Measurements from ENCODE around the gene WFDC6.

DNA sequence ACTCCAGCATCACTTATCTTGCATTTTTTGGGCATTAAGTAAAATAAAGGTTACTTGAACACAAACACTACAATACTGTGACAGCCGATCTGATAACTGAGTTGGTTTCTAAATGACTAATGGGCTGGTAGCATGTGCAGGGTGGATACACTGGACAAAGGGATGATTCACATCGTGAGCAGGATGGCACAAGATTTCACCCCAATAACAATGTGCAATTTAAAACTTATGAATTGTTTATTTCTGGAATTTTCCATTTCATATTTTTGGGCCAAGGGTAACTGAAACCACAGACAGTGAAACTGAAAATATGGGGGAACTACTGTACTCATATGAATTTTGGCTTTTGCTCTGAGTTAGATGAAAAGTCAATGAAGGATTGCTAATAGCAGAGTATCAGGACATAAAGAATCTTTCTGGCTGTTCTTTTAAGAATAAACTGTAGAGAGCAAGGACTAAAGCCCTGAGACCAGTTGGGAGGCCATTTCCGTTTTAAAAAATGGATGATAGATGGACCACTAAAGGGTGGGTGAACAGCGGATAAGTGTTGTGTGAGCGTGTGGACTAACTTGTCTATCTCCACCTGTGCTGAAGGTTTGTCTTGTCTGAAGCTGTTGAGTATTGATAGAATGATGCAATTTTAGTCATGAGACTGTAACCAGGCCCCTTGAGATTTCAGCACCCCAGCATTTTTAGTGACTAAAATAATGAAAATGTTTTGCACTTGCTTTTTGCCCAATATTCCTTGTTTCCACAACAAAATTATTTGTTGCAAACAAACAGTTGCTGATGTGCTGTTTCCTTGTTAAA is 32.1 kb downstream of the WFDC6 start:
- TF ChIP-seq, protein P1, sequence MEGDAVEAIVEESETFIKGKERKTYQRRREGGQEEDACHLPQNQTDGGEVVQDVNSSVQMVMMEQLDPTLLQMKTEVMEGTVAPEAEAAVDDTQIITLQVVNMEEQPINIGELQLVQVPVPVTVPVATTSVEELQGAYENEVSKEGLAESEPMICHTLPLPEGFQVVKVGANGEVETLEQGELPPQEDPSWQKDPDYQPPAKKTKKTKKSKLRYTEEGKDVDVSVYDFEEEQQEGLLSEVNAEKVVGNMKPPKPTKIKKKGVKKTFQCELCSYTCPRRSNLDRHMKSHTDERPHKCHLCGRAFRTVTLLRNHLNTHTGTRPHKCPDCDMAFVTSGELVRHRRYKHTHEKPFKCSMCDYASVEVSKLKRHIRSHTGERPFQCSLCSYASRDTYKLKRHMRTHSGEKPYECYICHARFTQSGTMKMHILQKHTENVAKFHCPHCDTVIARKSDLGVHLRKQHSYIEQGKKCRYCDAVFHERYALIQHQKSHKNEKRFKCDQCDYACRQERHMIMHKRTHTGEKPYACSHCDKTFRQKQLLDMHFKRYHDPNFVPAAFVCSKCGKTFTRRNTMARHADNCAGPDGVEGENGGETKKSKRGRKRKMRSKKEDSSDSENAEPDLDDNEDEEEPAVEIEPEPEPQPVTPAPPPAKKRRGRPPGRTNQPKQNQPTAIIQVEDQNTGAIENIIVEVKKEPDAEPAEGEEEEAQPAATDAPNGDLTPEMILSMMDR (IDR thresholded peaks at IDR 0.05; ENCODE audit: poor library complexity, severe bottlenecking): no peak
- TF ChIP-seq EZH2 (IDR thresholded peaks at IDR 0.05; ENCODE audit: borderline replicate concordance, insufficient read depth, low read length, poor library complexity, severe bottlenecking) (no peak), SMC3 (conservative IDR thresholded peaks at IDR 0.05; ENCODE audit: poor library complexity) (no peak), TAF1 (IDR thresholded peaks at IDR 0.05; ENCODE audit: low read depth) (no peak), POLR2AphosphoS5 (IDR thresholded peaks at IDR 0.05) (no peak), RAD21 (conservative IDR thresholded peaks at IDR 0.05) (no peak), REST (IDR thresholded peaks at IDR 0.05; ENCODE audit: borderline replicate concordance) (no peak), EP300 (conservative IDR thresholded peaks at IDR 0.05; ENCODE audit: poor library complexity, severe bottlenecking) (no peak)
